22Rv1 (cell line): Measurements from ENCODE around the gene PROM1.

Source experiments
- CTCF ChIP-seq: fragments of 450-650 bp; IDR thresholded peaks from 2 replicates; pipeline ENCODE4 v1.5.1; 2017; ENCODE audit warnings: mild to moderate bottlenecking
- ZFX ChIP-seq: fragments of 450-650 bp; IDR thresholded peaks from 2 replicates; pipeline ENCODE4 v1.6.1; 2017; ENCODE audit warnings: antibody characterized with exemption, borderline replicate concordance

GRCh38 chr4:16027114-16027513, 56.7 kb downstream of the PROM1 start:
- TF ChIP-seq CTCF (no peak), ZFX (no peak)
